Epithelial cell of prostate (primary cell): ENCODE measurements around the gene SNRNP70.
"Not testable (repeated sequence)": the region's sequence is repeated elsewhere in the genome, so short reads cannot be mapped to it uniquely, and the experiment has no call there.

Experiments used
- DNase-seq: peaks from one replicate; pipeline ENCODE4 v3.0.0-alpha.2; 2011; ENCODE audit warnings: low read depth, low spot score
- H3K27ac ChIP-seq: fragments of 450-650 bp; 2 replicates; pipeline ENCODE4 v1.5.1; 2017; ENCODE audit warnings: mild to moderate bottlenecking

SNRNP70 gene

GRCh38 chr19:49085020-49085867 is at the start of gene SNRNP70:
TSS of gene SNRNP70 (plus strand) at chr19:49085451. CDS start at chr19:49086415, 964 bp downstream.
- peak; percentile 96 for DNase-seq
- peak within 1 kb of the TSS; percentile 69 for H3K27ac ChIP-seq

- H3K27ac ChIP-seq, DNase-seq: not testable (repeated sequence)
Observed at GRCh38 chr19:49036815-49037214, 48.4 kb upstream of the SNRNP70 start, which contains the start of gene CGB1. TSS of gene CGB1 (minus strand) at chr19:49036895. CDS start at chr19:49036711, 184 bp downstream.

- DNase-seq, H3K27ac ChIP-seq: not testable (repeated sequence)
Observed at GRCh38 chr19:49038111-49038510, 47.1 kb upstream of the SNRNP70 start.

- H3K27ac ChIP-seq, DNase-seq: not testable (repeated sequence)
Observed at GRCh38 chr19:49038557-49039276, 46.5 kb upstream of the SNRNP70 start.

- not testable (repeated sequence) for DNase-seq, H3K27ac ChIP-seq
Observed at GRCh38 chr19:49039736-49040135, 45.5 kb upstream of the SNRNP70 start.

- H3K27ac ChIP-seq: no peak overlapping the region
- no peak for DNase-seq
Observed at GRCh38 chr19:49042177-49042576, 43.1 kb upstream of the SNRNP70 start.

- DNase-seq, H3K27ac ChIP-seq: not testable (repeated sequence)
Observed at GRCh38 chr19:49042666-49043065, 42.6 kb upstream of the SNRNP70 start.

GRCh38 chr19:49043548-49043947 is 41.7 kb upstream of the SNRNP70 start, which contains the start of gene CGB5:
TSS of gene CGB5 (plus strand) at chr19:49043848. CDS start at chr19:49044210, 362 bp downstream.
- not testable (repeated sequence) for H3K27ac ChIP-seq, DNase-seq

DNA sequence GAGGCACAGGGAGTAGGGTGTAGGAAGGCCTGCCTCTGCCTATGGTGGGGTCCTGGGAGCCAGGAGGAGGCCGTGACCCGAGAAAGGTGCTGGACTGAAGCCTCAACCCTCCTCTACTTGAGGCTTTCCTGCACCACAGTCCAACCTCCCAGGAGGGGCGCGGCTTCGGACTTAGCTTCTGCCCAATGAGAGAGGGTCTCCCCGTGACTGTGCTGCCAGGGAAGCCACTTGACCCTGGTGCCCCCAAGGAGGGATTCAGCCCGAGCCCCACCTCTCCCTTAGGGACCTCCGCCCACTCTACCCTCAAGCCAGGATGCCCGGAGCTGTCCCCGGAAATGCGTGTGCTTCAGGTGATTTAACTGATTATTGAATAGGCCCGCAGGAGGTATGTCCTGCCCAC is 36.2 kb upstream of the SNRNP70 start, which contains the start of gene CGB8:
Gene CGB8 (minus strand): TSS at position 101 of the 400 bp plus-strand sequence. CDS start 372 bp downstream, outside the sequence.
- not testable (repeated sequence) for H3K27ac ChIP-seq, DNase-seq

DNA sequence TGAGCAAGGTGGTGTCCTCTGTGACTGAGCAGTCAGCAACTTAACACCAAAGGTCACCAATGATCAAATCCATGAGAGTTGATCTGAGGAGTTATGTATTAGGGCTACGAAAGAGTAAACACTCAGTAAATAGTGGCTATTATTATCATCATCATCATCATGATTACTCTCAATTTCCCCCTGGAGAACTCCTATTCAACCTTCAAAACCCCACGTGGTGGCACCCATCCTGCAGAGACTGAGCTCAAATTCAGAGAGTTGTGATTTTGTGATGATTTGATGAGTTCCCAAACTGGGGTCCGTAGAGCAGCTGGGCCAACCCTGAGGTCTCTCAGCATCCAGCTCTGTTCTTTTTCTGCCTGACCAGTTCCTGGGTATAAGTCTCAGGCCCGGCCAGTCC is 35.4 kb upstream of the SNRNP70 start:
- H3K27ac ChIP-seq, DNase-seq: not testable (repeated sequence)

- not testable (repeated sequence) for H3K27ac ChIP-seq
- peak; percentile 55 for DNase-seq
Observed at GRCh38 chr19:49050376-49051033, 34.7 kb upstream of the SNRNP70 start.

DNA sequence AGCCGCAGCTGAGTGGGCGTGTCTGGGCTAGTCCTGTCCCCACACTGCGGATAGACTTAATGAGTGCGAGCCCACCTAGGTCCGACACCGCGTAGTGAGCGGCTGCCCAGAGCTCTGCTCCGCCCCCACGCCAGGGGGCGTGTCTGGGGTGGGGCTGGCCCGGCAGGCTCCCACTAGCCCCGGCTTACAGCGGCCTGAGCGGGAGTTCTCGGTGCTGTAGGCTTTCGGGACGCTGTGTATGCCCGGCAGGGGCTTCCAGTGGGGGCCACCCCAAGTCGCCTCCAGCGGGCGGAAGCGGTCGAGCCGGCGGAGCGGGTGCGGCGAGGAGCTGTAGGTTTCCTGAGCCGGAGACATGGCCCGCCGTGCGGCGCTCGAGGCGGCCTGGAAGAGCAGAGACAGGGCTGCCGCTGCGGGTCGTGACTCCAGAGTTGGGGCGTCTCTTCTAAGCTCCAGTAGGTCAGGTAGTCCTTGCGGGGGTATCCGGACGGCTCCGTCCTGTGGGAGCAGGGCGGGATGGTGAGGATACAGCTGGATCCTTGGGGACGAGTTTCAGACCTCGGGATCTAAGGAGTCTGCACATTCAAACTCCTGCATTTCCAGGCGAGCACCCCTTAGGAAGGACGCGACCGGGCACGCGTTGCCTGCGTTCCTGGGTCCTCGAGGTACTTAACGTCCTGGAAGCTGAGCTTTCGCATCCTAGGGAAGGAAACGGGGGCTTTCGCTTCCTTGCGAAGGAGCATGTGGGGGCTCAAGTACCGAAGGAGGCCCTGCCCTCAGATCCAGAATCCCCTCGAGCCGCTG is 28.9 kb upstream of the SNRNP70 start:
- DNase-seq: no peak
- H3K27ac ChIP-seq: peak overlapping the region; percentile 43

DNA sequence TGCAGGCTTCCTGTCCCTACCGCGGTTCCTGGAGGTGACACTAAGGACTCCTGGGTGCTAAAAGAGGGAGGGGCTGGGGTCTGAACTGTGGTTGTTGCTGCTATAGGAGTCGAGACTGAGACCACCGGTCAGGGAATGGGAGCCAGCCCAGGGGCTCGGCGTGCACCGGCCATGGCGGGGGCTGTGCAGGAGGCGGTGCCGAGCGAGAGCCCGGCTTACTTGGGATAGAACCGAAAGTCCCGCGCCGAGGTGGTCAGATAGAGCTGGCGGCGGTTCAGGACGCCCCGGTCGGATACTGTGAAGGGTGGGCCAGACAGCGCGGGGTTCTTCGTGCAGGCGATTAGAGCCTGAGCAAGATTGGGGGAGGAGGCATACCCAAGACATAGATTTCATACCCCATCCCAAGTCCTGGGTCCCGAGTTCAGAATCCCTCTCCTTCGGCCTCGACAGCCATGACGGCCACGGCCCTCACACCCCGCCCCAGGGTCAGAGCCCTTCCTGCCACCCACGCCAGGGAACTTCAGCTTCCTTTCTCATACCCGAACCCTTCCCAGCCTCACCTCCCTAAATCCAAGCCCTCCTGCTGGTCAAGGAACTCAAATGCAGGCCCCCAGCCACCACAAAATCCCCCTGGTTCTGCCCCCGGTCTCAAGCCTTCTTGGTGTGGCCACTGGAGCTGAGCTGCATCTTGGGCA is 28.2 kb upstream of the SNRNP70 start:
- DNase-seq: not testable (repeated sequence)
- H3K27ac ChIP-seq: peak overlapping the region; percentile 43

GRCh38 chr19:49057636-49058234 is 27.5 kb upstream of the SNRNP70 start, which contains the start of gene CGB7:
TSS of gene CGB7 (minus strand) at chr19:49057749. CDS start at chr19:49055375, 2,374 bp downstream.
- peak within 1 kb of the TSS; percentile 43 for H3K27ac ChIP-seq
- no peak for DNase-seq

- no peak for DNase-seq
- no peak overlapping the region for H3K27ac ChIP-seq
Observed at GRCh38 chr19:49058562-49058961, 26.7 kb upstream of the SNRNP70 start.

DNA sequence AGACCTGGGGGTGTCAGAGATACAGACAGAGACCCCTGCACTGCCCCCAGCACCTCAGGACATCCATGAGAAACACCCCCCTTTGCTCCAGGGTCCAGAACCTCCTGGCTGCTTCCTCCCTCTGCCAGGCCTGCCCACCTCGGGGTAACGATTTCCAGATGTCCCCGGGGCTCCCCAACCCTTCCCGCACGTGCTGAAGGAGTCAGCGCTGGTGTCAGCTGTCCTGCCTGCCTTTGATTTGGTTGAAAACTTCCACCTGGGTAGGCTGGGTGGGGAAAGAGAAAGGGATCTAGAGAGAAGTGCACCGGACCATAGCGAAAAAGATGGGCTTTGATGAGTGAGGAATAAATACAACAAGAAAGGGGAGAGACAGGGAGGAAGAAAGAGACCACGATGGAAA is 26.2 kb upstream of the SNRNP70 start:
- no peak overlapping the region for H3K27ac ChIP-seq
- DNase-seq: no peak

DNA sequence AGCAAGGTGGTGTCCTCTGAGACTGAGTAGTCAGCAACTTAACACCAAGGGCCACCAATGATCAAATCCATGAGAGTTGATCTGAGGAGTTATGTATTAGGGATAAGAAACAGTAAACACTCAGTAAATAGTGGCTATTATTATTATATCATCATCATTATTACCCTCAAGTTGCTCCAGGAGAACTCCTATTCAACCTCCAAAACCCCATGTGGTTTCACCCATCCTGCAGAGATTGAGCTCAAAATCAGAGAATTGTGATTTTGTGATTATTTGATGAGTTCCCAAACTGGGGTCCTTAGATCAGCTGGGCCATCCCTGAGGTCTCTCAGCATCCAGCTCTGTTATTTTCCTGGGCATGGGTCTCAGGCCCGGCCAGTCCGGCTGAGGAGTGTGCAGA is 24.3 kb upstream of the SNRNP70 start:
- H3K27ac ChIP-seq: no peak overlapping the region
- no peak for DNase-seq

DNA sequence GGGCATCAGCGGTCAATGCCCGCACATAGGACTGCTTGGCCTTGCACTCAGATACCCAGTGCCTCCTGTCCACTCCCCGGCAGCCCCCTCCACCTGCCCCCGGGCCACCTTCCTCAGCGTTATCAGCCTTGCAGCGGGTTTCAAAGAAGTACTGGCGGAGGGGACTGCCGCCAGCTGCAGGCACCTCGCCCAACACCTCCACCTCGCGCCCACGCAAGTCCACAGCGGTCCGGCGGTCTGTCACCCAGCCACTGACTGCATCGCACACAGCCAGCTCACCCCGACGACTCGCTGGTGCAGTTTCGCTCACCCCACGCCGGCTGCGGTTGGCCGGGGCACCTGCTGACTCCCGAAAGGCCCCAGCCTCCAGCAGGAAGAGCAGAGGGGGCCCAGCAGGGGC is 23.8 kb upstream of the SNRNP70 start:
- no peak for DNase-seq
- no peak overlapping the region for H3K27ac ChIP-seq
